HG02943 (cell line): ENCODE measurements around the gene UBE3B.
"Not testable (repeated sequence)": the region's sequence is repeated elsewhere in the genome, so short reads cannot be mapped to it uniquely, and the experiment has no call there.

Source experiments
- ATAC-seq: cut with Tn5 transposase; IDR thresholded peaks from one replicate; pipeline ENCODE4 v1.9.1; 2021; ENCODE audit warnings: mild to moderate bottlenecking, low read depth, moderate library complexity; ENCODE audit not compliant: unreplicated experiment

The UBE3B gene

DNA sequence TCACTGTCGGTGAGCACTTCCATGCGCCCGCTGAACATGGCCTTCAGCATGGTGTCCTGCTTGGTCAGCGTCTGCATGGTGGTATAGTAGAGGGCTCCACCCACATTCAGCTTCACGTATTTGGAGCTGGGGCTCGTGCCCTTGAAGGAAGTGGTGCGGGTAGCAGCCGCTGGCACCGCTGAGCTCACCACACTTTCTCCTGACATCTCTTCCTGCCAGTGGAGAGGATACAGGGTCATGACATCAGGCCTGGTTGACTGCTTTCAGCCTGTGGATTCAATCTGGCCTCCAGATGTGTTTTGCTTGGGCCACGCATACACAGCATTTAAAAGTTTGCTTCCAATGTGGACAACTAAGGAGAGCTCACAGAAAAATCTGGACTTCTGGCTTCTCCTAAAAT, 7.9 kb upstream of the UBE3B start:
- ATAC-seq: no peak

DNA sequence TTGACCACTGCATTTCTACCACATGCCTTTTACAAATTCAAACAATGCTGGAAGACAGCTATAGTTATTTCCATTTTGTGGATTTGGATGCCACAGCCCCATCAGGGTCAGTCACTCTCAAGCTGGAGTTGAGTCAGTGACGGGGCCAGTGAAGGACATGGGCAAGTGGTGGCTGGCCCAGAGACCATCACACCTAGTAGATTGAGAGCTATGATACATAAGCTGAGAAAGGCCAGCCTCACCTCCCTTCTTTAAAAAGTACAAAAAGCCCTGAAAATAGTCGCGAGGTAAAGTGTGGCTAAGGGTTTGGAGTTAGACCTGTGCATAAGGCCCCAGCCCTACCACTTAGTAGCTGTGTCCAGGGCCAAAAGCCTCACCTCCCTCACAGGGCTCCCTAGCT, 4.4 kb upstream of the UBE3B start:
- ATAC-seq: no peak

DNA sequence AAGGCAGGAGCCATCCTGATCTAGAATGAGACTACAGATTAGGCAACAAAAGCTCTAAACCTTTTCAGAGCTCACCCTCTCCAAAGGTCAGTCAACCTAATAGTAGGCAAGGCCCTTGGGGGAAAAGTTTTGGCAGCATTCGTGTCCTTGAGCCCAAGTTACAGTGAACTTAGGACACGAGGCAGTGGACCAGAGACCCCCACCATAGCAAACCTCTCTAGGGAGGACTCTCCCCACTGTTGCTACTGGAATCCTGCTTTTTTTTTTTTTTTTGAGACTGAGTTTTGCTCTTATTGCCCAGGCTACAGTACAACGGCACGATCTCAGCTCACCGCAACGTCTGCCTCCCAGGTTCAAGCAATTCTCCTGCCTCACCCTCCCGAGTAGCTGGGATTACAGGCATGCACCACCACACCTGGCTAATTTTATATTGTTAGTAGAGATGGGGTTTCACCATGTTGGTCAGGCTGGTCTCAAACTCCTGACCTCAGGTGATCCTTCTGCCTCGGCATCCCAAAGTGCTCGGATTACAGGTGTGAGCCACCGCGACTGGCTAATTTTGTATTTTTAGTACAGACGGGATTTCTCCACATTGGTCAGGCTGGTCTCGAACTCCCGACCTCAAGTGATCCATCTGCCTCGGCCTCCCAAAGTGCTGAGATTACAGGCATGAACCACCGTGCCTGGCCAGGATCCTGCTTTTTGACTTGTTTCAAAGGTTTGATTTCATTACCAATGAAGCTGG, 3.7 kb upstream of the UBE3B start:
- not testable (repeated sequence) for ATAC-seq

DNA sequence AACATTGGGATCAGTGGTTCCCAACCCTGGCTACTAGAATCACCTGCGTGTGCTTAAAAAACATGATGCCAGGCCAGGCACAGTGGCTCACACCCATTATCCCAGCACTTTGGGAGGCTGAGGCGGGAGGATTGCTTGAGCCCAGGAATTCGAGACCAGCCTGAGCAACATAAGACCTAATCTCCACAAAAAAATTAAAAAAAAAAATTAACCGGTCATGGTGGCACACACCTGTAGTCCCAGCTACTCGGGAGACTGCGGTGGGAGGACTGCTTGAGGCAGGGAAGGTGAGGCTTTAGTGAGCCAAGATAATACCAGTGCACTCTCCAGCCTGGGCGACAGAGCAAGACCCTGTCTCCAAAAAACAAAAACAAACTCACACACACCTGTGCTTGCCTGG, 2.3 kb upstream of the UBE3B start:
- ATAC-seq: no peak

- ATAC-seq: no peak
These were observed 1.2 kb upstream of the UBE3B start for GRCh38 chr12:109475993-109476806.

DNA sequence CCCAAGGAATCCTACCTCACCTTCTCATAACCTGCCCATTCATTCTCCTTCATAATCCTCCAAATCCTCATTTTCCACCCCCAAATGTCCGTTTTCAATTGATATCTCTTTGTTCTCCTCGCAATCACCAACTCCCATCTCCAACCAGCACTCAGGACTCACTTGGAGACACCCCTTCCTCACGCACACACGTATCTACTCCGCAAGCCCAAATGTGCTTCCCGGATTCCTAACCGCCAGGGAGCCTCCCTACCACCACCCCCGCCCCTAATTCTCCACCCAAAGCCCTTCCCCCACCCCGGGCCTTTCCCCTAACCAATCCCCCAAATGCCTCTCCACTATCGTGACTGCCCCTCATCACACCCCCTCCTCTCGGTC, 638 bp upstream of the UBE3B start:
- ATAC-seq: peak; percentile 9

GRCh38 chr12:109477963-109478315, 505 bp downstream of the UBE3B start:
- no peak for ATAC-seq

- no peak for ATAC-seq
These were observed 2.3 kb downstream of the UBE3B start for GRCh38 chr12:109479761-109480160.

GRCh38 chr12:109480356-109480755, 2.9 kb downstream of the UBE3B start:
- ATAC-seq: no peak

- ATAC-seq: no peak
These were observed 4.4 kb downstream of the UBE3B start for GRCh38 chr12:109481863-109482262.

GRCh38 chr12:109482491-109482890, 5.1 kb downstream of the UBE3B start:
- no peak for ATAC-seq

DNA sequence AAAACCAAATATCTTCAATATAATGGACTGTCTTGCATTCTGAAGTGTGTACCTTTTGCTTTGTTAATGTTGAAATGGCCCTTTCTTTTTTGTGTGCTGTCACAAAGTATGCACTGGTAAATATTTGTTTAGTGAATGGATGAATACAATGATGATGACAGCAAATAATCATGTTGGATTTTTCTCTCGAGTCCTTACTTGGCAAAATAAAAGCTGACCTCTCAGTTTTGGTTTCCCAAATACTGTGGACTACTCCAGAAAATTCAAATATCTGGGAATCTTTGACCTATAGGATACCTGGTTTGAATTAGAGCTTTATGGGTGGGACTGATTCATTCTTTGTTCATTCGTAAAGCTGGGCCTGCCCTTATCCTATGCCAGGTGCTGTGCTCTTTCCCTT, 5.5 kb downstream of the UBE3B start:
- no peak for ATAC-seq

DNA sequence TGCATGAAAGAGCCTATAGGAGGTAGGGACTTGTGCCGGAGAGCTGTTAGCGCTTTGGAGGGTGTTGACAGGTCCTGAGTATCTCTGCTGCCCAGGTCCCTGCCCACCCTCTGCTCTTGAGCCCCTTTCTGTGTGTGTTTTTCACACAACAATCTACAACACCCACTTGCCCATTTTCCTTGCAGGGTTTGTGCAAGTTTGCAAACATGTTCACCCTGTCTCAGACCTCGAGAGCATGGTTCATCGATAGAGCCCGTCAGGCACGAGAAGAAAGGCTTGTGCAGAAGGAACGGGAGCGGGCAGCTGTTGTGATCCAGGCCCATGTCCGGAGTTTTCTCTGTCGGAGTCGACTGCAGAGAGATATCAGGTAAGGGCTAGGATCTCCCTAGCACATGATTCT, 5.9 kb downstream of the UBE3B start:
- ATAC-seq: no peak

- no peak for ATAC-seq
These were observed 7.8 kb downstream of the UBE3B start for GRCh38 chr12:109485201-109485600.

DNA sequence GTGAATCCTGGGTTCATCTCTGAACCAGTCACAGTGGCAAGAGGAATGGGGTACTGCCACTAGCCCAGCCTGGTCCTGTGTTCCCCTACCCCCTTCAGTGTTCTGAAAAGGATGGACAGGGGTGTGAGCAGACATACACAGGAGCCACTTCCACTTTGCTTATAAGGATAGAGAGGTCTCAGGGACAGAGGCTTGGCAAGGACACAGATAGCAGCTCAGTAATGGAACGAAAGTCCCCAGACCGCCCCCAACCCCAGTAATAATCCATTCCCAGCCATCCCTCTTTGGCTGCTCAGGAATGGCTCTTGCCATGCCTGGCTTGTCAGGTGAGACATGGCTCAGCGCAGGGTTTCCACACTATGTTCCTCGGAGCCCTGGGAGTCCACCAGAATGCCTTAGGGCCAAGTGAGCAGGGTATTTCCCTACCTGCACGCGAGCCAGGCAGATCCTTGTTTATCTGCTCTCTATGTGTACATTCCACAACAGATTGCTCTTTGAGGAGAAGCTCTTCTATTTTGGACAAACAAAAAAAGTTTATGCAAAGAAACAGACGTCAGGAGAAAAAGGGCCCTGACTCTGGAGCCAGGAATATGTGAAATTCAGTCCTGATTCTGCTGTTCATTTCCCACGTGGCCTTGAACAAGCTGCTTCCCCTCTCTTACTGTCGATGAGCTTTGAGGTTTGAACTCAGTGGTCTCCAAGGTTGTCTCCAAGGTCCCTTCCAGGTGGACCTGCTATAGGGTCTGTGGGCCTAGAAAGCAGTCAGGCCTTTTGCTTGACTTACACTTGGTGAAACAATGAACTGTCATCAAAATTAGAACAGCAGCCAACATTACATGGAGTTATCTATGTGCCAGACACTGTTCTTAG, 10.0 kb downstream of the UBE3B start:
- no peak for ATAC-seq

GRCh38 chr12:109488051-109488665, 10.7 kb downstream of the UBE3B start:
- no peak for ATAC-seq

- ATAC-seq: no peak
These were observed 11.9 kb downstream of the UBE3B start for GRCh38 chr12:109489016-109489954.

- no peak for ATAC-seq
These were observed 12.6 kb downstream of the UBE3B start for GRCh38 chr12:109489955-109490565.

DNA sequence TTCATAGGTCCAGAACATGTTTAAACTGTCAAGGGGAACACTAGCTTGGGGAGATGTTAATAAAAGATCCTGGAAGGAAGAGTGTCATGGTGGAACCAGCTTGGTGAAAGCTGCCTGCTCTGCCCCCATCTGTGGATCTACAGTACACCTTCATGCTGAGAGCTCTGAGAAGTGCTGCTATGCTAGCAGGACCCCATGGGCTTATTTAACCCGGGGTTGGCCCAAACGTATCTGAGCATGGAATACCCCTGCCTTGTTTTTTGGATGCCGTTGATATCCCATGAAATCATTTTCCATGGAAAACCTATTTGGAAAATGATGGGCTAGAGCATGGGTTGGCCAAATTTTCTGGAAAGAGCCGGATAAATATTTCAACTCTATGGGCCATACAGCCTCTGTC, 14.2 kb downstream of the UBE3B start:
- ATAC-seq: no peak
